ENCODE data around the gene CSRNP3.

CSRNP3 gene

GRCh38 chr2:165452327-165452726 is 17.2 kb upstream of the CSRNP3 start:
- H3K4me3 ChIP-seq (ENCODE audit: low read length): no peak overlapping the region
- TF ChIP-seq ZNF274 (IDR thresholded peaks at IDR 0.05; ENCODE audit: low read depth, low read length): no peak

- H3K4me3 ChIP-seq (ENCODE audit: low read length): no peak overlapping the region
- no peak for TF ChIP-seq ZNF274 (IDR thresholded peaks at IDR 0.05; ENCODE audit: low read depth, low read length)
Observed at GRCh38 chr2:165453561-165454094, 15.9 kb upstream of the CSRNP3 start.

GRCh38 chr2:165454905-165455304 is 14.6 kb upstream of the CSRNP3 start:
- TF ChIP-seq ZNF274 (IDR thresholded peaks at IDR 0.05; ENCODE audit: low read depth, low read length): no peak
- no peak overlapping the region for H3K4me3 ChIP-seq (ENCODE audit: low read length)

GRCh38 chr2:165456027-165456426 is 13.5 kb upstream of the CSRNP3 start:
- no peak for TF ChIP-seq ZNF274 (IDR thresholded peaks at IDR 0.05; ENCODE audit: low read depth, low read length)
- H3K4me3 ChIP-seq (ENCODE audit: low read length): no peak overlapping the region

- H3K4me3 ChIP-seq (ENCODE audit: low read length): no peak overlapping the region
- TF ChIP-seq ZNF274 (IDR thresholded peaks at IDR 0.05; ENCODE audit: low read depth, low read length): no peak
Observed at GRCh38 chr2:165462443-165462842, 7.1 kb upstream of the CSRNP3 start.

GRCh38 chr2:165466386-165466785 is 3.1 kb upstream of the CSRNP3 start:
- no peak for TF ChIP-seq ZNF274 (IDR thresholded peaks at IDR 0.05; ENCODE audit: low read depth, low read length)
- no peak overlapping the region for H3K4me3 ChIP-seq (ENCODE audit: low read length)

- no peak for TF ChIP-seq ZNF274 (IDR thresholded peaks at IDR 0.05; ENCODE audit: low read depth, low read length)
- H3K4me3 ChIP-seq (ENCODE audit: low read length): no peak overlapping the region
Observed at GRCh38 chr2:165467921-165468320, 1.6 kb upstream of the CSRNP3 start.

GRCh38 chr2:165470361-165470760 is 863 bp downstream of the CSRNP3 start:
- no peak for TF ChIP-seq ZNF274 (IDR thresholded peaks at IDR 0.05; ENCODE audit: low read depth, low read length)
- no peak overlapping the region; the same call in 1 of the 2 replicates for H3K4me3 ChIP-seq (ENCODE audit: low read length)

- no peak for TF ChIP-seq ZNF274 (IDR thresholded peaks at IDR 0.05; ENCODE audit: low read depth, low read length)
- no peak overlapping the region for H3K4me3 ChIP-seq (ENCODE audit: low read length)
Observed at GRCh38 chr2:165471349-165471950, 2.0 kb downstream of the CSRNP3 start.

GRCh38 chr2:165472922-165473321 is 3.4 kb downstream of the CSRNP3 start:
- H3K4me3 ChIP-seq (ENCODE audit: low read length): no peak overlapping the region
- TF ChIP-seq ZNF274 (IDR thresholded peaks at IDR 0.05; ENCODE audit: low read depth, low read length): no peak

- no peak overlapping the region for H3K4me3 ChIP-seq (ENCODE audit: low read length)
- no peak for TF ChIP-seq ZNF274 (IDR thresholded peaks at IDR 0.05; ENCODE audit: low read depth, low read length)
Observed at GRCh38 chr2:165474619-165475276, 5.2 kb downstream of the CSRNP3 start.

GRCh38 chr2:165475277-165476004 is 5.9 kb downstream of the CSRNP3 start:
- H3K4me3 ChIP-seq (ENCODE audit: low read length): no peak overlapping the region
- no peak for TF ChIP-seq ZNF274 (IDR thresholded peaks at IDR 0.05; ENCODE audit: low read depth, low read length)

- TF ChIP-seq ZNF274 (IDR thresholded peaks at IDR 0.05; ENCODE audit: low read depth, low read length): no peak
- H3K4me3 ChIP-seq (ENCODE audit: low read length): no peak overlapping the region
Observed at GRCh38 chr2:165479856-165480255, 10.4 kb downstream of the CSRNP3 start.

GRCh38 chr2:165494573-165494972 is 25.1 kb downstream of the CSRNP3 start:
- no peak for TF ChIP-seq ZNF274 (IDR thresholded peaks at IDR 0.05; ENCODE audit: low read depth, low read length)
- no peak overlapping the region for H3K4me3 ChIP-seq (ENCODE audit: low read length)

Data from GM08714 (cell line).